A549 (cell line): ENCODE data around the gene KIFBP.

Source experiments
- EP300 ChIP-seq, 2 experiments: fragments of >200 bp; sonication (Bioruptor Twin); formaldehyde crosslinking; IDR thresholded peaks; 2 replicates in 1 of 2; 3 replicates in 1 of 2; pipeline ENCODE4 v1.6.1; 2016 to 2017
- HMGXB4 ChIP-seq: fragments of 250-450 bp; sonication (Bioruptor Pico); IDR thresholded peaks from 2 replicates; pipeline ENCODE4 v1.5.0; 2021; ENCODE audit warnings: mild to moderate bottlenecking, moderate library complexity, borderline replicate concordance
- MYC ChIP-seq: IDR thresholded peaks from 2 replicates; pipeline ENCODE4 v1.6.1; 2012; ENCODE audit warnings: mild to moderate bottlenecking, inconsistent platforms, low read length, improper control_type of control experiment, borderline replicate concordance
- POLR2A ChIP-seq: IDR thresholded peaks from 2 replicates; pipeline ENCODE4 v1.6.1; 2012; ENCODE audit warnings: mild to moderate bottlenecking, low read length
- RAD21 ChIP-seq, 2 experiments: fragments of >200 bp in 1 of 2; sonication (Bioruptor Twin) in 1 of 2; formaldehyde crosslinking in 1 of 2; IDR thresholded peaks in 1 of 2; conservative IDR thresholded peaks in 1 of 2; 2 replicates in 1 of 2; 3 replicates in 1 of 2; pipeline ENCODE4 v1.6.1; 2012 to 2018; ENCODE audit warnings: inconsistent platforms in 1 of 2
- REST ChIP-seq: fragments of 200-600 bp; sonication (generic); IDR thresholded peaks from 2 replicates; pipeline ENCODE4 v1.6.1; 2016; ENCODE audit warnings: antibody characterized with exemption, mild to moderate bottlenecking, moderate library complexity
- USF2 ChIP-seq: fragments of 450-650 bp; IDR thresholded peaks from 2 replicates; pipeline ENCODE4 v1.6.1; 2014; ENCODE audit warnings: antibody characterized with exemption

GRCh38 chr10:69007260-69007659 lies 18.7 kb downstream of the KIFBP start:
- TF ChIP-seq REST, result no peak
- no peak for TF ChIP-seq RAD21 (conservative IDR thresholded peaks at IDR 0.05 in 1 of 2, IDR thresholded peaks at IDR 0.05 in 1 of 2)
- TF ChIP-seq MYC, result no peak
- no peak for TF ChIP-seq EP300 (IDR thresholded peaks at IDR 0.05)
- no peak for TF ChIP-seq POLR2A
- TF ChIP-seq HMGXB4, result no peak
- no peak for TF ChIP-seq USF2
